ENCODE measurements around the gene TSSK3. TPM values are rescaled to one million over a fixed set of nuclear protein-coding genes. Genes with fewer than 3 reads are reported as not detected.

TSSK3 gene
- total and polyA plus RNA-seq, 9 of the 15 experiments (the other 6 are each of a cell fraction or from before 2014, with no cell fraction given), result 0.27 to 2.8 (median 1.9) TPM

- TF ChIP-seq KDM4B (IDR thresholded peaks at IDR 0.05; ENCODE audit: borderline replicate concordance in 2 of 2, low read depth in 1 of 2), result 0 out of 4 replicates have a peak, but pooled peaks of 1 of the 2 experiments have one; percentile 62
- no peak for TF ChIP-seq SIN3A (IDR thresholded peaks at IDR 0.05; ENCODE audit: borderline replicate concordance in 2 of 2, control insufficient read depth in 1 of 2, low read depth in 2 of 2, low read length in 2 of 2)
- TF ChIP-seq ZNF561 (CRISPR knock-in tag; conservative IDR thresholded peaks at IDR 0.05), result no peak
- TF ChIP-seq ZNF143 (CRISPR knock-in tag; IDR thresholded peaks at IDR 0.05), result peak; percentile 66; the same call in 1 of the 2 replicates
- no peak for TF ChIP-seq FOS (IDR thresholded peaks at IDR 0.05; ENCODE audit: extremely low read depth, insufficient read length)
- TF ChIP-seq ZBTB7A (IDR thresholded peaks at IDR 0.05; ENCODE audit: borderline replicate concordance, control insufficient read depth, low read depth, low read length), result no peak
- peak in 1 of 2 experiments; percentile 34; a peak in 1 of 4 replicates for TF ChIP-seq HDAC1 (IDR thresholded peaks at IDR 0.05)
- no peak for TF ChIP-seq ZNF184 (CRISPR knock-in tag; IDR thresholded peaks at IDR 0.05)
- no peak for TF ChIP-seq PTBP1 (IDR thresholded peaks at IDR 0.05; ENCODE audit: low read depth, low read length)
- no peak for TF ChIP-seq C11orf30 (IDR thresholded peaks at IDR 0.05; ENCODE audit: low read depth)
- TF ChIP-seq CHD1 (IDR thresholded peaks at IDR 0.05; ENCODE audit: low read length), result peak; percentile 1
- no peak for TF ChIP-seq CCNT2 (IDR thresholded peaks at IDR 0.05; ENCODE audit: borderline replicate concordance, extremely low read depth, insufficient read length, low read depth, low read length)
- no peak for TF ChIP-seq TEAD1 (CRISPR knock-in tag; IDR thresholded peaks at IDR 0.05)
- TF ChIP-seq SUPT5H (IDR thresholded peaks at IDR 0.05), result peak; percentile 71
- TF ChIP-seq HCFC1 (IDR thresholded peaks at IDR 0.05; ENCODE audit: low read depth, low read length), result no peak
- peak; percentile 8; the same call in 1 of the 2 replicates for TF ChIP-seq GABPB1 (CRISPR knock-in tag; IDR thresholded peaks at IDR 0.05)
- no peak for TF ChIP-seq MAFF (IDR thresholded peaks at IDR 0.05; ENCODE audit: low read length)
- TF ChIP-seq UBTF (IDR thresholded peaks at IDR 0.05; ENCODE audit: borderline replicate concordance in 1 of 2, low read depth in 2 of 2, low read length in 2 of 2), result no peak
- TF ChIP-seq AFF4 (CRISPR knock-in tag; IDR thresholded peaks at IDR 0.05), result peak; percentile 7; the same call in 1 of the 2 replicates
- no peak for TF ChIP-seq MITF (IDR thresholded peaks at IDR 0.05)
- TF ChIP-seq TAF15 (IDR thresholded peaks at IDR 0.05; ENCODE audit: low read depth, low read length), result 0 out of 2 replicates have a peak, but pooled peaks have one; percentile 61
These were observed 28.0 kb upstream of the TSSK3 start (continued) for GRCh38 chr1:32334274-32334861.
